DND-41 (cell line): ENCODE measurements around the gene ADCY2.

Source experiments
- ATAC-seq: fragments of 200-7000 bp; cut with Tn5 transposase; 3 replicates; pipeline ENCODE4 v1.9.1; 2021; ENCODE audit warnings: low read depth; ENCODE audit not compliant: insufficient read depth
- DNase-seq: peaks from one replicate; pipeline ENCODE4 v3.0.0-alpha.2; 2020
- H2AFZ ChIP-seq: 2 replicates; pipeline ENCODE4 v1.6.0; 2012; ENCODE audit warnings: low read depth, low read length
- H3K27ac ChIP-seq: 2 replicates; pipeline ENCODE4 v1.5.1; 2012; ENCODE audit warnings: low read length, inconsistent platforms
- H3K27me3 ChIP-seq: fragments of 200-600 bp; sonication (generic); 2 replicates; pipeline ENCODE4 v1.6.0; 2012; ENCODE audit warnings: low read length, mild to moderate bottlenecking, inconsistent platforms; ENCODE audit not compliant: insufficient read depth, poor library complexity
- H3K36me3 ChIP-seq: 2 replicates; pipeline ENCODE4 v1.5.1; 2012; ENCODE audit warnings: low read length, inconsistent platforms; ENCODE audit not compliant: insufficient read depth
- H3K4me1 ChIP-seq: 2 replicates; pipeline ENCODE4 v1.5.1; 2012; ENCODE audit warnings: mild to moderate bottlenecking, low read length; ENCODE audit not compliant: insufficient read depth
- H3K4me2 ChIP-seq: 2 replicates; pipeline ENCODE4 v1.6.0; 2012; ENCODE audit warnings: mild to moderate bottlenecking, moderate library complexity, low read length, inconsistent platforms; ENCODE audit not compliant: insufficient read depth
- H3K4me3 ChIP-seq, 2 experiments: fragments of 200-600 bp in 1 of 2; shearing (Covaris generic) in 1 of 2; 2 replicates each; pipeline ENCODE4 v1.5.1; 2012 to 2016; ENCODE audit warnings: inconsistent platforms in 2 of 2, low read length in 2 of 2, mild to moderate bottlenecking in 2 of 2, low read depth in 1 of 2, moderate library complexity in 1 of 2
- H3K79me2 ChIP-seq: 2 replicates; pipeline ENCODE4 v1.6.0; 2012; ENCODE audit warnings: low read length, inconsistent platforms; ENCODE audit not compliant: insufficient read depth
- H3K9ac ChIP-seq: 2 replicates; pipeline ENCODE4 v1.6.0; 2012; ENCODE audit warnings: low read depth, mild to moderate bottlenecking, inconsistent platforms, low read length, moderate library complexity
- H3K9me3 ChIP-seq: 2 replicates; pipeline ENCODE4 v1.5.1; 2012; ENCODE audit warnings: low read length, moderate library complexity, mild to moderate bottlenecking, inconsistent platforms; ENCODE audit not compliant: insufficient read depth, severe bottlenecking
- H4K20me1 ChIP-seq: 2 replicates; pipeline ENCODE4 v1.6.0; 2012; ENCODE audit warnings: low read length; ENCODE audit not compliant: insufficient read depth
- EZH2 ChIP-seq: IDR thresholded peaks from 3 replicates; pipeline ENCODE4 v1.6.1; 2012; ENCODE audit warnings: borderline replicate concordance, low read depth, mild to moderate bottlenecking, moderate library complexity, low read length, inconsistent platforms; ENCODE audit not compliant: severe bottlenecking
- TF ChIP-seq, protein P1 (sequence below): IDR thresholded peaks from 2 replicates; pipeline ENCODE4 v1.5.1; 2012; ENCODE audit warnings: borderline replicate concordance, low read length, moderate library complexity, mild to moderate bottlenecking; ENCODE audit not compliant: poor library complexity, severe bottlenecking; ENCODE audit errors: extremely low read depth

ADCY2 gene

DNA sequence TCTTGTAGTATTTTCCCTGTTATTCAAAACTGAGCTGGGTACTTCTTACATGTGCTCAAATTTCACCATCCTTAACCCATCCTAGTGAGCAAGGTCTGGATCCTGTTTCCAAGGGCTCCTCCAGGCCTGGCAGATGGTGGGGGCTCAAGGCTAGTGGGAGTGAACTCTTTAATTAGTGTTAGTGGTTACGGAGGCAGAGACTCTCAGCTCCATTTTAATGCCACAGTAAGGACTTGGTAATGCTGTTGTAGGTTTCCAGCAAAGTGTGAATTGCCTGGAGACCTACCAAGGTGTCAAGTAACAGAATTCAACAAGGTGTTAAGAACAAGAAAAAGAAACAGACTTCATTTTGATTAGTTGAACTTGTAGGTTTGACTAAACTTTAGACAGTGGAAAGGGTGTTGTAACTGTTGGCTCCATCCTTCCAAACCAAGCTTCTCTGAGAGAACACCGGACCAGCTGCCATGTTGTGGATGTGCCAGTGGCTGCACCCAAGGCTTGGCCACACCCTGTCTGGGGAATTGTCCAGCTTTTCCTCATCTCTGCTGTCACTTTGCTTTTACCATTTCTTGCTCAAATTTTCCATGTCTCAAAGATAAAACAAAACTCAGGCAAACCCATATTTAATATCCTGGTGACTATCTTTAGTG lies 98.7 kb downstream of the ADCY2 start:
- Histone ChIP-seq H4K20me1 (no peaks in the 10 kb centered on the region), H2AFZ (no peak overlapping the region), H3K27ac (no peak overlapping the region), H3K4me3 (no peak overlapping the region), H3K79me2 (no peaks in the 10 kb centered on the region), H3K36me3 (no peaks in the 10 kb centered on the region), H3K27me3 (peaks cover 14% of the 10 kb centered on the region), H3K4me2 (no peak overlapping the region), H3K9me3 (no peaks in the 10 kb centered on the region), H3K9ac (no peak overlapping the region), H3K4me1 (no peaks in the 10 kb centered on the region)
- DNase-seq, result no peak
- no peak for ATAC-seq
- TF ChIP-seq EZH2, result no peak
- TF ChIP-seq, protein P1, sequence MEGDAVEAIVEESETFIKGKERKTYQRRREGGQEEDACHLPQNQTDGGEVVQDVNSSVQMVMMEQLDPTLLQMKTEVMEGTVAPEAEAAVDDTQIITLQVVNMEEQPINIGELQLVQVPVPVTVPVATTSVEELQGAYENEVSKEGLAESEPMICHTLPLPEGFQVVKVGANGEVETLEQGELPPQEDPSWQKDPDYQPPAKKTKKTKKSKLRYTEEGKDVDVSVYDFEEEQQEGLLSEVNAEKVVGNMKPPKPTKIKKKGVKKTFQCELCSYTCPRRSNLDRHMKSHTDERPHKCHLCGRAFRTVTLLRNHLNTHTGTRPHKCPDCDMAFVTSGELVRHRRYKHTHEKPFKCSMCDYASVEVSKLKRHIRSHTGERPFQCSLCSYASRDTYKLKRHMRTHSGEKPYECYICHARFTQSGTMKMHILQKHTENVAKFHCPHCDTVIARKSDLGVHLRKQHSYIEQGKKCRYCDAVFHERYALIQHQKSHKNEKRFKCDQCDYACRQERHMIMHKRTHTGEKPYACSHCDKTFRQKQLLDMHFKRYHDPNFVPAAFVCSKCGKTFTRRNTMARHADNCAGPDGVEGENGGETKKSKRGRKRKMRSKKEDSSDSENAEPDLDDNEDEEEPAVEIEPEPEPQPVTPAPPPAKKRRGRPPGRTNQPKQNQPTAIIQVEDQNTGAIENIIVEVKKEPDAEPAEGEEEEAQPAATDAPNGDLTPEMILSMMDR, result no peak

DNA sequence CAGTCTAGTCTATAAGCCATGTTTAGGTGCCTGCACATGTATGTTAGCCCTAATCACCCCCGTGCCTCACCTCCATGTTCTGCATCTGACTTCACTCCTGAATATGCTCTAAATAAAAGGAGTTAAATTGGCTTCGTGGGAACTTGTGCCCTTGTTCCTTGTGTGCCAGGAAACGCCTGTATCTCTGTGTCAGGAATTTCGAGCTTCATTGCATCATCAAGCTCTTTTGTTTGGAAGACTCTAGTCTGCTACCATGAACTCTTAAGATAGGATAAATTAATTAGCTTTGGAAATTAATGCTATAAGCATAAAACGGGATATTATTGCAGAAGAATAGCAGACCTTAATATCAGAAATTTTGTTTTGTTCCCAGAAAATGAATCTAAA lies 99.2 kb downstream of the ADCY2 start:
- H3K79me2 ChIP-seq, result no peaks in the 10 kb centered on the region
- no peaks in the 10 kb centered on the region for H3K9me3 ChIP-seq
- no peak for TF ChIP-seq EZH2
- TF ChIP-seq, protein P1, result no peak
- no peak overlapping the region for H3K4me3 ChIP-seq
- no peak overlapping the region for H3K27ac ChIP-seq
- DNase-seq, result no peak
- H3K9ac ChIP-seq, result no peak overlapping the region
- no peaks in the 10 kb centered on the region for H3K36me3 ChIP-seq
- H2AFZ ChIP-seq, result no peak overlapping the region
- peaks cover 14% of the 10 kb centered on the region for H3K27me3 ChIP-seq
- no peak for ATAC-seq
- H3K4me2 ChIP-seq, result no peak overlapping the region
- no peaks in the 10 kb centered on the region for H3K4me1 ChIP-seq
- H4K20me1 ChIP-seq, result no peaks in the 10 kb centered on the region

DNA sequence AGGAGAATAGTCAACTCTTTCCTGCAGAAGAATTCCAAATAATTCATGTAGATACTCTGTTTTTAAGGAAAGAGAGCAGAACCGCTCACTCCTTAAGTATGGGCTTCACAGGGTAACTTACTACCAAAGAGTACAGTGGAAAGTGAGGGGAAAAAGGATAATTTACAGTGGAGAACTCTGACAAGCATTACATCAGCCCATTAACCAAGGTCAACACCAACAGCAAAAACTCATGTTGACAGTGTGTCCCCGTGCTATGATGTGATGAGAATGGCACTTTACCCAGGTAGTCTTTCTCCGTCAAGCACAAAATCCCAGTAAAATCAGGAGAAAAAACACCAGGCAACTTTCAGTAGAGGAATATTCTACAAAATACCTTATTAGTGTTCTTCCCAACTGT lies 104.3 kb downstream of the ADCY2 start:
- Histone ChIP-seq H3K9ac (no peak overlapping the region), H3K4me3 (no peak overlapping the region), H3K79me2 (no peaks in the 10 kb centered on the region), H4K20me1 (no peaks in the 10 kb centered on the region), H3K27me3 (no peaks in the 10 kb centered on the region), H3K27ac (no peak overlapping the region), H3K4me1 (no peaks in the 10 kb centered on the region), H3K36me3 (no peaks in the 10 kb centered on the region), H3K4me2 (no peak overlapping the region), H3K9me3 (no peaks in the 10 kb centered on the region), H2AFZ (no peak overlapping the region)
- TF ChIP-seq, protein P1, result no peak
- TF ChIP-seq EZH2, result no peak
- ATAC-seq (no peak), DNase-seq (no peak)
